HG03442 (cell line): Measurements from ENCODE around the gene WNT5B.

Experiments
- ATAC-seq: cut with Tn5 transposase; IDR thresholded peaks from one replicate; pipeline ENCODE4 v1.9.1; 2021; ENCODE audit warnings: mild to moderate bottlenecking, moderate library complexity; ENCODE audit not compliant: unreplicated experiment

Gene WNT5B

GRCh38 chr12:1647285-1647669 lies 18.2 kb downstream of the WNT5B start:
- ATAC-seq, result no peak

GRCh38 chr12:1650260-1650977 lies 21.4 kb downstream of the WNT5B start:
- ATAC-seq, result no peak

GRCh38 chr12:1650978-1651361 lies 21.9 kb downstream of the WNT5B start:
- ATAC-seq, result no peak

GRCh38 chr12:1651946-1652345 lies 22.9 kb downstream of the WNT5B start:
- ATAC-seq, result no peak

GRCh38 chr12:1655225-1655788 lies 26.3 kb downstream of the WNT5B start:
- no peak for ATAC-seq

- no peak for ATAC-seq
These were observed 27.9 kb downstream of the WNT5B start for GRCh38 chr12:1656902-1657301.

GRCh38 chr12:1657688-1658087 lies 28.7 kb downstream of the WNT5B start:
- no peak for ATAC-seq

- no peak for ATAC-seq
These were observed 31.5 kb downstream of the WNT5B start for GRCh38 chr12:1660304-1661187.

- peak; percentile 67 for ATAC-seq
These were observed 32.7 kb downstream of the WNT5B start for GRCh38 chr12:1661553-1662335.

- ATAC-seq, result no peak
These were observed 33.9 kb downstream of the WNT5B start for GRCh38 chr12:1662761-1663439.

GRCh38 chr12:1663440-1664132 lies 34.6 kb downstream of the WNT5B start:
- no peak for ATAC-seq

GRCh38 chr12:1665366-1665765 lies 36.3 kb downstream of the WNT5B start:
- no peak for ATAC-seq

GRCh38 chr12:1666215-1666614 lies 37.2 kb downstream of the WNT5B start:
- no peak for ATAC-seq

- no peak for ATAC-seq
These were observed 37.7 kb downstream of the WNT5B start for GRCh38 chr12:1666685-1667162.

- ATAC-seq, result no peak
These were observed 40.0 kb downstream of the WNT5B start for GRCh38 chr12:1668833-1669543.

GRCh38 chr12:1670358-1671268 lies 41.6 kb downstream of the WNT5B start:
- ATAC-seq, result no peak

- ATAC-seq, result no peak
These were observed 47.0 kb downstream of the WNT5B start for GRCh38 chr12:1676043-1676442.
